Osteoblast (primary cell): Measurements from ENCODE around the gene UQCC5. TPM values are rescaled to one million over a fixed set of nuclear protein-coding genes. Genes with fewer than 3 reads are reported as not detected.

ENCODE experiments used
- DNase-seq: peaks from one replicate; pipeline ENCODE4 v3.0.0; 2011; ENCODE audit warnings: low spot score, mixed read lengths; ENCODE audit not compliant: insufficient read length; ENCODE audit errors: missing footprints
- H2AFZ ChIP-seq: 2 replicates; pipeline ENCODE4 v1.6.0; 2011; ENCODE audit warnings: mild to moderate bottlenecking, low read length
- H3K27ac ChIP-seq: 2 replicates; pipeline ENCODE4 v1.5.1; 2011; ENCODE audit warnings: mild to moderate bottlenecking, low read depth, low read length, moderate library complexity
- H3K27me3 ChIP-seq: 2 replicates; pipeline ENCODE4 v1.6.0; 2012; ENCODE audit warnings: mild to moderate bottlenecking, control low read depth, inconsistent platforms, low read length, moderate library complexity; ENCODE audit not compliant: insufficient read depth
- H3K36me3 ChIP-seq: 2 replicates; pipeline ENCODE4 v1.5.1; 2011; ENCODE audit warnings: mild to moderate bottlenecking, low read length, control low read depth, moderate library complexity; ENCODE audit not compliant: insufficient read depth
- H3K4me1 ChIP-seq: 2 replicates; pipeline ENCODE4 v1.5.1; 2011; ENCODE audit warnings: mild to moderate bottlenecking, low read length, control low read depth, moderate library complexity; ENCODE audit not compliant: insufficient read depth
- H3K4me2 ChIP-seq: 2 replicates; pipeline ENCODE4 v1.6.0; 2011; ENCODE audit warnings: mild to moderate bottlenecking, low read length; ENCODE audit not compliant: insufficient read depth
- H3K4me3 ChIP-seq: fragments of 200-600 bp; sonication (generic); 3 replicates; pipeline ENCODE4 v1.5.1; 2012; ENCODE audit warnings: mild to moderate bottlenecking, low read length, inconsistent platforms; ENCODE audit not compliant: insufficient read depth
- H3K79me2 ChIP-seq: 2 replicates; pipeline ENCODE4 v1.6.0; 2012; ENCODE audit warnings: mild to moderate bottlenecking, low read length, control low read depth, inconsistent platforms; ENCODE audit not compliant: insufficient read depth
- H3K9me3 ChIP-seq: 2 replicates; pipeline ENCODE4 v1.5.1; 2011; ENCODE audit warnings: low read depth, low read length, control low read depth
- H4K20me1 ChIP-seq: 2 replicates; pipeline ENCODE4 v1.6.0; 2012; ENCODE audit warnings: mild to moderate bottlenecking, low read length, control low read depth; ENCODE audit not compliant: insufficient read depth
- total RNA-seq: library from RNA; depleted of rRNA; stranded (reverse); fragments of >200 nt; gene quantifications from 2 replicates; pipeline ENCODE4 v1.2.3, GENCODE V29; 2012
- TF ChIP-seq, protein P1 (sequence below): IDR thresholded peaks from 2 replicates; pipeline ENCODE4 v1.5.1; 2011; ENCODE audit warnings: mild to moderate bottlenecking, low read depth, low read length, moderate library complexity; ENCODE audit errors: extremely low read depth

The UQCC5 gene
- total RNA-seq, 1 donor: 8.3 TPM

DNA sequence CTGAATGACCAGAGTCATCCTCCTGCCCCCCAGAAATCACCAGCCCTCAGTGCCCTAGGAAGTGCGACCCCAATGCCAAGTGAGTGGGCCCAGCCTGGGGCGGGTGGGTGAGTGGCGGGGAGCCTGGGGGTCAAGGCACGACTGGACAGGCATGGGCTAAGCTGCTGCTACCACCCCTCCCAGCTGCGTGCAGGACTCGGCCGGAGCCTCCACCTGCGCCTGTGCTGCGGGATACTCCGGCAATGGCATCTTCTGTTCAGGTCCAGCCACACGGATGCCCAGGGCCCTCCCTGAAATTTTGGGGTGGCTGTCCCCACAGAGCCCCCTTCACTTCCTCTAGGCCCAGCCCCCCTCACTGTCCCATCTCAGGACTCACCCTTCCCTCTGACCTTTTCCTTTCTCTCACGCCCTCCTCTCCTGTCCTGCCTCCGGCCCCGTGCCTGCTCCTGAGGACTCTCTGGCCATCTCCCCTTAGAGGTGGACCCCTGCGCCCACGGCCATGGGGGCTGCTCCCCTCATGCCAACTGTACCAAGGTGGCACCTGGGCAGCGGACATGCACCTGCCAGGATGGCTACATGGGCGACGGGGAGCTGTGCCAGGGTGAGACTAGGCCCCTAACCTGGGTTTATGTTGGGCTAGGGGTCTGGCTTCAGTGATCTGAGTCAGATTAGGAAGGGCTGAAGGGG lies 19.8 kb upstream of the UQCC5 start:
- no peak overlapping the region for H2AFZ ChIP-seq
- TF ChIP-seq, protein P1, sequence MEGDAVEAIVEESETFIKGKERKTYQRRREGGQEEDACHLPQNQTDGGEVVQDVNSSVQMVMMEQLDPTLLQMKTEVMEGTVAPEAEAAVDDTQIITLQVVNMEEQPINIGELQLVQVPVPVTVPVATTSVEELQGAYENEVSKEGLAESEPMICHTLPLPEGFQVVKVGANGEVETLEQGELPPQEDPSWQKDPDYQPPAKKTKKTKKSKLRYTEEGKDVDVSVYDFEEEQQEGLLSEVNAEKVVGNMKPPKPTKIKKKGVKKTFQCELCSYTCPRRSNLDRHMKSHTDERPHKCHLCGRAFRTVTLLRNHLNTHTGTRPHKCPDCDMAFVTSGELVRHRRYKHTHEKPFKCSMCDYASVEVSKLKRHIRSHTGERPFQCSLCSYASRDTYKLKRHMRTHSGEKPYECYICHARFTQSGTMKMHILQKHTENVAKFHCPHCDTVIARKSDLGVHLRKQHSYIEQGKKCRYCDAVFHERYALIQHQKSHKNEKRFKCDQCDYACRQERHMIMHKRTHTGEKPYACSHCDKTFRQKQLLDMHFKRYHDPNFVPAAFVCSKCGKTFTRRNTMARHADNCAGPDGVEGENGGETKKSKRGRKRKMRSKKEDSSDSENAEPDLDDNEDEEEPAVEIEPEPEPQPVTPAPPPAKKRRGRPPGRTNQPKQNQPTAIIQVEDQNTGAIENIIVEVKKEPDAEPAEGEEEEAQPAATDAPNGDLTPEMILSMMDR: no peak
- H3K4me2 ChIP-seq: no peak overlapping the region
- no peak for DNase-seq
- no peak overlapping the region for H3K27ac ChIP-seq
- H3K9me3 ChIP-seq: no peaks in the 10 kb centered on the region
- no peak overlapping the region for H3K4me3 ChIP-seq
- H3K36me3 ChIP-seq: no peaks in the 10 kb centered on the region
- H4K20me1 ChIP-seq: no peaks in the 10 kb centered on the region
- no peaks in the 10 kb centered on the region for H3K4me1 ChIP-seq
- H3K27me3 ChIP-seq: peaks cover 5% of the 10 kb centered on the region
- no peaks in the 10 kb centered on the region for H3K79me2 ChIP-seq

DNA sequence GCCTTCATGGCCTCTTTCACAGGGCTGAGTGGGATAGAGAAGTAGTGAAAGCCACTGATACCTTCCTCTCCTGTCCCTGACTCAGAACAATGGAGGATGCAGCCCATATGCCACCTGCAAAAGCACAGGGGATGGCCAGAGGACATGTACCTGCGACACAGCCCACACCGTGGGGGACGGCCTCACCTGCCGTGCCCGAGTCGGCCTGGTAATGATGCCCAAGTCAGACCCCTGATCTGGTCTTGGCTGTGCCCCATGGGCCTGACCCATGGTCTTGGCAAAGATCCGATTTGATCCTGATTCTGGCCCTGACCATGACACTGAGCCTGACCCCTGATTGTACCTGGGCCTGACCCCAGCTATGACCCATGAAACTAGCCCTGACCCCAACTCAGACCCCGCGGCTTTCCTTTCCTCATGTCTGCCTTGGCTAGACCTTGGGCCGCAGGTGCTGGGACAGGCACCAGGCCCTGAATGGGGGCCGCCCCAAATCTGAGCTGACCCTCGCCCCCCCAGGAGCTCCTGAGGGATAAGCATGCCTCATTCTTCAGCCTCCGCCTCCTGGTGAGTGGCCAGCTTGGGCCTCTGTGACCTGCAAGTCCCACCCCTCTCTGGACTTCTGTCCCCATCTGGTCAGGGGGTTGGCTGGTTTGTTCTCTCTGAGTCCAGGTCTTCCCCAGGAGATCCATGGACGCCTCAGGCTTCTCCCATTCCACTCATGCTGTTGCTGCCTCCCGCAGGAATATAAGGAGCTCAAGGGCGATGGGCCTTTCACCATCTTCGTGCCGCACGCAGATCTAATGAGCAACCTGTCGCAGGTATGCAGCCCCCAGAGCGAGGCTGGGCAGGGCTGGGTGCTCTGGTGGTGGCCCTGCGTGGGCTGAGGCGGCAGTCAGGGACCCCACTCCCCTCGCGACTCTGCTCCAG lies 18.3 kb upstream of the UQCC5 start:
- no peaks in the 10 kb centered on the region for H3K4me1 ChIP-seq
- H3K36me3 ChIP-seq: no peaks in the 10 kb centered on the region
- H3K4me3 ChIP-seq: no peak overlapping the region
- no peaks in the 10 kb centered on the region for H3K9me3 ChIP-seq
- no peak overlapping the region for H2AFZ ChIP-seq
- TF ChIP-seq, protein P1: no peak
- peak; percentile 91 for DNase-seq
- H3K4me2 ChIP-seq: no peak overlapping the region
- H3K79me2 ChIP-seq: no peaks in the 10 kb centered on the region
- no peaks in the 10 kb centered on the region for H4K20me1 ChIP-seq
- H3K27me3 ChIP-seq: no peaks in the 10 kb centered on the region
- no peak overlapping the region for H3K27ac ChIP-seq

DNA sequence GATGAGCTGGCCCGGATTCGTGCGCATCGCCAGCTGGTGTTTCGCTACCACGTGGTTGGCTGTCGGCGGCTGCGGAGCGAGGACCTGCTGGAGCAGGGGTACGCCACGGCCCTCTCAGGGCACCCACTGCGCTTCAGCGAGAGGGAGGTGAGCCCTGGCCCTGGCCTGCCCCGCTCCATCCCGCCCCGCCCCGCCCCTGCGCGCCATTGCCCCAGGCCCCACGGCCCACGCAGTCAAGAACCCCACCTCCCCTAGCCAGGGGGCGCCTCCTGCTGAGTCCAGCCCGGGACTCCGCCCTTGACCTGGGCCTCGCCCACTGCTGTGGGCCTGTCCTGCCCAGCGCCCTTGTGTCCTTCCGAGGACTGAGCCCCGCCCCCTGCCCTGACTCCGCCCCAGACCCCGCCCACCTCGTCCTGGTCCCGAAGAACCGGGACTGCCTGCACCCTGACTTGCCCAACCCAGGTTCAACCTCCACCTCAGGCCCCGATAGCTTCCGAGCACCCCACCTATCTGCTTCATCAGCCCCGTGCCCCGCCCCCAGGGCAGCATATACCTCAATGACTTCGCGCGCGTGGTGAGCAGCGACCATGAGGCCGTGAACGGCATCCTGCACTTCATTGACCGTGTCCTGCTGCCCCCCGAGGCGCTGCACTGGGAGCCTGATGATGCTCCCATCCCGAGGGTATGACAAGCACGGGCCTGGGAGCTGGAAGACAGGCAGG lies 17.5 kb upstream of the UQCC5 start:
- Histone ChIP-seq H4K20me1 (no peaks in the 10 kb centered on the region), H3K4me1 (no peaks in the 10 kb centered on the region), H3K4me2 (no peak overlapping the region), H3K36me3 (peaks cover 6% of the 10 kb centered on the region), H3K79me2 (no peaks in the 10 kb centered on the region), H2AFZ (no peak overlapping the region), H3K9me3 (no peaks in the 10 kb centered on the region), H3K27ac (no peak overlapping the region), H3K4me3 (peak overlapping the region; percentile 39), H3K27me3 (no peaks in the 10 kb centered on the region)
- TF ChIP-seq, protein P1: no peak
- DNase-seq: peak; percentile 91
